Esophagus muscularis mucosa (tissue), 4 donors: ENCODE measurements around the gene BNC2.

ENCODE experiments used
- EP300 ChIP-seq: sonication (generic); formaldehyde crosslinking; IDR thresholded peaks from one replicate; pipeline ENCODE4 v1.6.1; 2017; ENCODE audit warnings: antibody characterized with exemption
- POLR2AphosphoS5 ChIP-seq, 2 donors: sonication (generic); formaldehyde crosslinking; IDR thresholded peaks; one replicate each; pipeline ENCODE4 v1.6.1; 2017; ENCODE audit warnings: antibody characterized with exemption in 2 of 2
- TF ChIP-seq, protein P1 (sequence below), 3 experiments: fragments of 200-600 bp in 2 of 3; fragments of 450-650 bp in 1 of 3; sonication (generic) in 2 of 3; IDR thresholded peaks; one replicate each; pipeline ENCODE4 v1.5.1; 2017 to 2019; ENCODE audit warnings: antibody characterized with exemption in 3 of 3, mild to moderate bottlenecking in 2 of 3, moderate library complexity in 1 of 3

DNA sequence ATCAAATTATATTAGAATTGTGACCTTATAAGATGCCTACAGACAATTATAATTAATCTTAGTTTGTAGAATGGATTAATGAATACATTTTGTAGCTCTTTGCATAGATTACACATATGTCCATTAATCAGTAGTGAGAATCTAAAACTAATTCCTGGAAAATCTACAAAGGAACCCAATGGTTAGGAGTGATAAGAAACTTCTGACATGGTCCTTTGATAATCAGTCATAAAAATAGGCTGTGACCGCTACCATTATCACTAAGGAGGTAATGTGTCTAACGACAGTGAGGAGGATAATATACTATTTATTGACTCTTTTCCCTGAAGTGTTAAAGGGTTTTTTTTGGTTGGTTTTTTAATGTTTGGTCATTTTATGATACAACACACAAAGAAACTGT is 46.6 kb downstream of the BNC2 start:
- no peak for TF ChIP-seq EP300
- no peak for TF ChIP-seq POLR2AphosphoS5 (IDR thresholded peaks at IDR 0.05)
- TF ChIP-seq, protein P1, sequence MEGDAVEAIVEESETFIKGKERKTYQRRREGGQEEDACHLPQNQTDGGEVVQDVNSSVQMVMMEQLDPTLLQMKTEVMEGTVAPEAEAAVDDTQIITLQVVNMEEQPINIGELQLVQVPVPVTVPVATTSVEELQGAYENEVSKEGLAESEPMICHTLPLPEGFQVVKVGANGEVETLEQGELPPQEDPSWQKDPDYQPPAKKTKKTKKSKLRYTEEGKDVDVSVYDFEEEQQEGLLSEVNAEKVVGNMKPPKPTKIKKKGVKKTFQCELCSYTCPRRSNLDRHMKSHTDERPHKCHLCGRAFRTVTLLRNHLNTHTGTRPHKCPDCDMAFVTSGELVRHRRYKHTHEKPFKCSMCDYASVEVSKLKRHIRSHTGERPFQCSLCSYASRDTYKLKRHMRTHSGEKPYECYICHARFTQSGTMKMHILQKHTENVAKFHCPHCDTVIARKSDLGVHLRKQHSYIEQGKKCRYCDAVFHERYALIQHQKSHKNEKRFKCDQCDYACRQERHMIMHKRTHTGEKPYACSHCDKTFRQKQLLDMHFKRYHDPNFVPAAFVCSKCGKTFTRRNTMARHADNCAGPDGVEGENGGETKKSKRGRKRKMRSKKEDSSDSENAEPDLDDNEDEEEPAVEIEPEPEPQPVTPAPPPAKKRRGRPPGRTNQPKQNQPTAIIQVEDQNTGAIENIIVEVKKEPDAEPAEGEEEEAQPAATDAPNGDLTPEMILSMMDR (IDR thresholded peaks at IDR 0.05): no peak
